GM18909 (cell line): ENCODE results near the gene SPDYA.

Experiments
- ATAC-seq: cut with Tn5 transposase; IDR thresholded peaks from one replicate; pipeline ENCODE4 v1.9.1; 2021; ENCODE audit warnings: mild to moderate bottlenecking; ENCODE audit not compliant: unreplicated experiment, poor library complexity

SPDYA gene

GRCh38 chr2:28824207-28824606 lies 13.6 kb downstream of the SPDYA start:
- ATAC-seq: no peak

DNA sequence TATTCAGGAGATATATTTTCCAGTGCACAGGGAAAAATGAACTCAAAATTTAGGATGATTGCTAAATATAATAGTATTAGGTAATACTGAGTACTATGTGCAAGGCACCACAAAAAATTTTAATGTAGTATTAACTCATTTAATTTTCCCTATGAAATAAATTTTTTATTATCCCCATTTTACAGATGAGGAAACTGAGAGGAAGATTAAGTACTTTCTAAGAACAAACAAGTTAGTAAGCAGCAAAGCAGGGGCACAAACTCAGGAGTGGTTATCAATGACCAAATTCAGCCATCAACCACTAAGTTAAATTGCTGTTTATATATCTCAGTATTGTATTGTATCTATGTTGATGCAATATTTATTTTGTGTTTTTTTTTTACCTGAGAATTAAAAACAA lies 14.2 kb downstream of the SPDYA start:
- no peak for ATAC-seq

DNA sequence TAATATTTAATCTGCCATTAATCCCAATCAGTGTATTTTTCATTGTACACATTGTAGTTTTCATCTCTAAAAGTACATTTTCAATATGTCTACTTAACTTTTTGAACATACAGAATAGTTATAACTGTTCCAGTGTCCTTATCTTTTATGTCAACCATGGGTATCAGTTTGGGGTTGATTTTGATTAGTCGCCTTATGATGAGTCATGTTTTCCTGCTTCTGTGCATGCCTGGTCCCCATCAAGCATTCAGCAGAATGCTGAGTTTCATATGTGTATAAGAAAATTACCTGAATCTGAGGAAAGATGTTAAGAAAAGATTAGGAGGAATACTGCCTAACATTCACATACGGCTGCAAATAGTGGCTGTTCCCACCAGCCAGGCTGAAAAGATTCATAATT lies 17.7 kb downstream of the SPDYA start:
- ATAC-seq: no peak

GRCh38 chr2:28833740-28834470 lies 23.3 kb downstream of the SPDYA start:
- ATAC-seq: no peak

GRCh38 chr2:28835781-28836180 lies 25.1 kb downstream of the SPDYA start:
- no peak for ATAC-seq

DNA sequence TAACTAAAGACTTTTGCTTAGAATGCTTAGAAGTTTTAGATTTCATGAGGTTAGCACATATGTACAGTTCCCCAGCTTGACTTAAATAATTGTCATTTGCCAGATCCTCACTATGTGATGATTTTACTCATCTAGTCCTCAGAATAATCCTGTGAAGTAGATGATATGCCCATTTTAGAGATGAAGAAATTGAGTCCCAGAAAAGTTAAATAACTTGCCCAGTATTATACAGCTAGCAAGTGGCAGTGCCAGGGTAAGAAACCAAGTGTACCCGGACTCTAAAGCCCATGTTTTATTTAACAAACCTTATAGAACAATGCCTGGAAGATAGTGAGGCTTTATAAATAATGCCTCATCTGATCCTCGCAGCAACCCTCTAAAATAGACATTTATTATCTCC lies 28.3 kb downstream of the SPDYA start:
- no peak for ATAC-seq

DNA sequence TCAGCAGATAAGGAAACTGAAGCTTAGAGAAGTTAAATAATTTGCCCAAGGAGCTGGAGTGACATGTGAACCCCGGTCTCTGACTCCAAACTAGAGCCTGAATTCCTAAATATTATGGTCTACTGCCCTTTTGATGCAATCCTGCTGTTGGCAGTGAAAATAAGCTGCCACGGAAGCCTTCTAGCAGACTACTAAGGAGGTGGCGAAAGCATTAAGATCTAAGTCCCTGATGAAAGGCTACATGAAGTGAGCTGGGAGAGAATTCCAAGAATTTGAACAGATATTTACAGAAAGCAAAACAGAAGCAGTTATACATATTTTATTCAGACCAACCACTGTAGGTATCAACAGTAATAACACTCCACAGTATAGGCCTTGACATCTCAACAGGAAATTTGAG lies 31.4 kb downstream of the SPDYA start:
- ATAC-seq: no peak

DNA sequence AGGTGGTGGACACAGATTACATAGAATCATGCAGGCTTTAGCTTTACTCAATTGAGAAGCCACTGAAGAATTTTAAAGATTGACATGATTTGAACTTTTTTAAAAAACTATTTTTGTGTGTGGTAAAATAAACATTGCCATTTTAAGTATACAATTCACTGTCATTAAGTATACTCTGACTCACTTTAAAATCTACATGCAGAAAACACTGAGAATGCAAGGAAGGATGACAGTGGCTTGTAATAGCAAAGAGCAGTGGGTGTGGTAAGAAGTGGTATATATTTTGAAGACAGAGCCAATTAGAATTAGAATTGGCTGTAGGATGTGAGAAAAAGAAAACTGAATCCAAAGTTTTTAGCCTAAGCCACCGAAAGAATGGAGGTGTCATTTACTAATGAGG lies 44.6 kb downstream of the SPDYA start:
- ATAC-seq: no peak

- no peak for ATAC-seq
Observed at GRCh38 chr2:28855977-28856376, 45.3 kb downstream of the SPDYA start.

DNA sequence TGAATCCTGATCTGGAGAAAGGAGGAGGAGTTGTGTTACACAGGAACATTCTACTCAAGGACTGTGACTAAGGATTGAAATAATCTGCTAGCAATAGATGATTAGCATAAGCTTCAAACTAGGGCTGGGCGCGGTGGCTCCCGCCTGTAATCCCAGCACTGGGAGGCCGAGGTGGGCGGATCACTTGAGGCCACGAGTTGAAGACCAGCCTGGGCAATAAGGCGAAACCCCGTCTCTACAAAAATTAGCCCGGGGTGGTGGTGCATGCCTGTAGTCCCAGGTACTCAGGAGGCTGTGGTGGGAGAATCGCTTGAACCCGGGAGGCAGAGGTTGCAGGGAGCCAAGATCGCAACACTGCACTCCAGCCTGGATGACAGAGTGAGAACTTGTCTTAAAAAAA lies 58.0 kb downstream of the SPDYA start:
- ATAC-seq: no peak

- ATAC-seq: peak; percentile 14
Observed at GRCh38 chr2:28869494-28870145, 59.0 kb downstream of the SPDYA start.

GRCh38 chr2:28870146-28870891 lies 59.7 kb downstream of the SPDYA start, which contains the start of gene TRMT61B:
Gene TRMT61B (minus strand): TSS chr2:28870309. CDS start chr2:28870277, 32 bp downstream.
- ATAC-seq: peak; percentile 98

DNA sequence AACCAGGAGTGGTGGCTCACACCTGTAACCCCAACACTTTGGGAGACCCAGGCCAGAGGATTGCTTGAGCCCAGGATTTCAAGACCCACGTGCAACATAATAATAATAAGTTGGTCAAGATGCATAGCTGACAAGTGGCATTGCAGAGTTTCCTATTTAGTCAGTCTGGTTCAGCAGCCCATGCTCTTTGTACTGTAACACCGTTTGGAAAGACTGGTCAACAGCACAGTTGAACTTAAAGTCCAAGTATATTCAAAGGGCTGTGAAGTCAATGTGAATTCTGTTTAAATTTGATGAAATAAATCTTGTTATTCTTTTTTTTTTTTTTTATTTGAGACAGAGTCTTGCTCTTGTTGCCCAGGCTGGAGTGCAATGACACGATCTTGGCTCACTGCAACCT lies 61.0 kb downstream of the SPDYA start:
- ATAC-seq: no peak

DNA sequence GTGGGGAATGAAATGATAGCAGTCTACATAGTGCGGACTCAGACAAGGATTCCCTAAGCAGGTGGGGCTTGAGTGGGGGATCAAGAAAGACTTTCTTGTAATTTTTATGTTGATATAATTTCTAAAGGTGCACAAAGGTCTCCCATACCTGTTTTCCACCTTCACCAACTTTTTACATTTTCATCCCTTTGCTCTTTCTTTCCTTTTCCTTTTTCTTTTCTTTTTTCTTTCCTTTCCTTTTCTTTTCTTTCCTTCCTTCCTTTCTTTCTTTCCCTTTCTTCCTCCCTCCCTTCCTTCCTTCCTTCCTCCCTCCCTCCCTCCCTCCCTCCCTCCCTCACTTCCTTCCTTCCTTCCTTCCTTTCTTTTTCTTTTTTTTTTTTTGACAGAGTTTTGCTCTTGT lies 69.6 kb downstream of the SPDYA start:
- ATAC-seq: no peak

- ATAC-seq: no peak
Observed at GRCh38 chr2:28893488-28893887, 82.9 kb downstream of the SPDYA start.

GRCh38 chr2:28894470-28895188 lies 84.0 kb downstream of the SPDYA start, which contains the start of gene WDR43:
Gene WDR43 (plus strand): TSS chr2:28894667. CDS start chr2:28894699, 32 bp downstream.
- ATAC-seq: peak; percentile 90

DNA sequence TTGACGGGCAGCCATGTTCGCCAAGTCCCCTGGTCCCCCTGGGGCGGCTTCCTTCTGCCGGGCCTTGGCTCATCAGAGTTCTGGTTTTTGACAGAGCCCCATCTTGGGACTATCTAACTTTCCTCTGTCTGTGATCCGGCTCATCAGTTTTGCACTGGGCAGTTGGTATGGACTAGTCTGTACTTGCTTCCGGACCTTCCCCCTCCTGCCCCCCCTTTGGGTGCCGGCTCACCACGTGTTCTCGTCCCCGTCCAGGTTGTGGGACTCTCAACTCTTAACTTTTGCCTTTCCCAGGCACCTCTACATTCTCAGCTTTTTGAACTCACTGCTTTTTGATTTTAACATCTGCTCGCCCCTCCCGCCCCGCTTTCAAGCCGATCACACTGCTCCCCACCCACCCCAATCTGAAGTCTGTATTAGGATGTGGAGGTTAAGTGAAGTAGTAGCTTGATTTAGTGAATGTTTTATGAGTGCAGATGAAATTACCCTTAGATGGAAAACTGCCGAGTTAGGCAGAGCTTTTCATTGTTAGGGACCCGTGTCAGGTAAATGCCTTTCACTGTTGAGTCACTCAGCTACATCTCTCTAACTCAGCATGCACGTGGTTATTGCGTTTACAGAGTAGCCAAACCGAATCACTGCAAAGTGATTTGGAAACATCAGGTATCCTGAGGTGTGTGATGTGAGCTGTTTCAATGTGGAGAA lies 84.7 kb downstream of the SPDYA start:
- peak; percentile 15 for ATAC-seq

GRCh38 chr2:28896906-28897305 lies 86.3 kb downstream of the SPDYA start:
- no peak for ATAC-seq

DNA sequence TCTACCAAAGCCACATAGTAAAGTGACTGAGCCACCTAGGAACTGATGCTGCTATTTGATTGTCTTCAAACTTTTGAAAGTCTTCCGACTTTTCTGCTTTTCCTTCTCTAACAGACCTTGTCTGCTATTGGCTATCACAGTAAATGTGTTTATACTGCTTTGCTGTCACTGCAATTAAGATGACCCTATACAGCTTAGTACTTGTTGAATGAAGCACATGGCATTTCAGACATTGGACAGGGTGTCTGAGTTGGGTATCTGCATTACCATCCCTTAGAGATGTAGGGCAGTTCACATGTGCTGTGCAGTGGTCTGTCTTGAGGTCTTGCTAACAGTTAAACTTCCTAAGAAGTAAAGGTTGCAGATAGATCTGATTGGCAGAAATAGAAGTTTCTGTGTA lies 87.4 kb downstream of the SPDYA start:
- no peak for ATAC-seq
